Breast epithelium (tissue), 4 donors: ENCODE data around the gene LENG8. TPM values are rescaled to one million over a fixed set of nuclear protein-coding genes. Genes with fewer than 3 reads are reported as not detected.
A peak's percentile ranks its signal among the peaks of the same experiment; 100 is the strongest.

Source experiments
- DNase-seq, 2 donors: peaks; one replicate each; pipeline ENCODE4 v3.0.0-alpha.2; 2019; ENCODE audit warnings: low spot score in 2 of 2
- H3K27ac ChIP-seq, 2 donors: fragments of 200-600 bp; sonication (generic) in 1 of 2; one replicate each; pipeline ENCODE4 v1.5.1; 2016 to 2019; ENCODE audit warnings: mild to moderate bottlenecking in 1 of 2
- H3K27me3 ChIP-seq, 2 donors: fragments of 200-600 bp; sonication (generic) in 1 of 2; one replicate each; pipeline versions ENCODE4 v1.5.1 to v1.6.0; 2017 to 2019; ENCODE audit warnings: control low read depth in 1 of 2, mild to moderate bottlenecking in 1 of 2
- H3K36me3 ChIP-seq: fragments of 200-600 bp; one replicate; pipeline ENCODE4 v1.5.1; 2019
- H3K4me1 ChIP-seq, 2 donors: fragments of 200-600 bp; sonication (generic); one replicate each; pipeline ENCODE4 v1.5.1; 2016 to 2019; ENCODE audit warnings: control low read depth in 1 of 2
- H3K4me3 ChIP-seq, 3 donors: fragments of 200-600 bp; sonication (generic); 1 replicate in 2 of 3; 2 replicates in 1 of 3; pipeline ENCODE4 v1.5.1; 2016 to 2019; ENCODE audit warnings: mild to moderate bottlenecking in 3 of 3, moderate library complexity in 2 of 3
- H3K9me3 ChIP-seq, 2 donors: fragments of 200-600 bp; sonication (generic) in 1 of 2; one replicate each; pipeline ENCODE4 v1.5.1; 2016 to 2019; ENCODE audit warnings: control low read depth in 1 of 2
- CTCF ChIP-seq, 3 donors: fragments of 450-650 bp; IDR thresholded peaks; one replicate each; pipeline ENCODE4 v1.5.1; 2016 to 2017; ENCODE audit warnings: antibody characterized with exemption in 3 of 3, mild to moderate bottlenecking in 3 of 3, moderate library complexity in 3 of 3
- POLR2A ChIP-seq: fragments of 450-650 bp; IDR thresholded peaks from one replicate; pipeline ENCODE4 v1.6.1; 2016; ENCODE audit warnings: antibody characterized with exemption, mild to moderate bottlenecking, moderate library complexity
- POLR2AphosphoS5 ChIP-seq, 3 donors: sonication (generic); formaldehyde crosslinking; IDR thresholded peaks; one replicate each; pipeline ENCODE4 v1.6.1; 2017; ENCODE audit warnings: antibody characterized with exemption in 3 of 3
- intact Hi-C: fragments of 100-400 bp; cut with DNase I; formaldehyde crosslinking; loops from one replicate; pipeline ENCODE4 v1.15.1; 2023; ENCODE audit warnings: low total_unique reads
- total RNA-seq, 3 donors: library from RNA; depleted of rRNA; stranded (reverse); fragments of >200 nt; gene quantifications; one replicate each; pipeline ENCODE4 v1.1.0, GENCODE V29; 2016

LENG8 gene
- total RNA-seq, 3 donors from 2014 or later: 82.9 to 204 (median 148) TPM

GRCh38 chr19:54477650-54478049, 28.7 kb downstream of the LENG8 start:
- no peak for DNase-seq
- no peaks in the 10 kb centered on the region for H3K9me3 ChIP-seq
- H3K4me3 ChIP-seq: no peak overlapping the region
- no peaks in the 10 kb centered on the region for H3K27me3 ChIP-seq
- intact Hi-C loops: loop anchor here (10.0 kb wide), 1 partner anchor 593 kb away; the partner anchor contains the start of gene PRKCG
- peaks cover 0 to 5% of the 10 kb centered on the region in 2 donors for H3K4me1 ChIP-seq
- H3K36me3 ChIP-seq: no peaks in the 10 kb centered on the region
- H3K27ac ChIP-seq: no peak overlapping the region
- TF ChIP-seq POLR2A: no peak
- TF ChIP-seq POLR2AphosphoS5 (IDR thresholded peaks at IDR 0.05): no peak
- no peak for TF ChIP-seq CTCF (IDR thresholded peaks at IDR 0.05)

DNA sequence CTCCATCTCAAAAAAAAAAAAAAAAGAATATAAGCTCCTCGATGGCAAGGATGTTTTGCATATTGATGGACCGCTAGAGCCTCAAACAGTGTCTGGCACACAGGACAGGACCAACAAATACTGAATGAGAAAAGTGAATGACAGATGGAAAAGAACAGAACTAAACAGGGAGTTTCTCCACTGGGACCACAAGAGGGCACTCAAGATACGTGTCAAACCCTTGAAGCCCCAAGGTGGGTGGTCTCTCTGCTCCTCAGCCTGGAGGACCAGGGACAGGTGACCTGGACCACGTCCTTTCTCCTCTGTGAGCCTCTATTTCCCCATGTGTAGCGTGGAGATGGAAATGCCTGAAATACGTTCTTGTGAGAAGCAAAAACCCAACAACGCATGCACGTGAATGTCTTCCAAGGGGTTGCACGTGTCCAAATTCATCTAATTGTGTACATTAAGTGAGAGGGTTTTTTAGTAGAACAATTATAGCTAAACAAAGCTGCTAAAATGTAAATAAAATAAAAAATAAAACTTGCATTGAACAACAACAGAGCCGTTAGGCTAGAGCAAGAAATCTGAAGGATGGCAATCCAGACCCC, 29.8 kb downstream of the LENG8 start:
- H3K4me3 ChIP-seq: no peak overlapping the region
- TF ChIP-seq POLR2A (no peak), CTCF (IDR thresholded peaks at IDR 0.05) (peak in 2 of 3 donors; percentile 27 to 46)
- intact Hi-C loops: loop anchor here (10.0 kb wide), 1 partner anchor 594 kb away; the partner anchor contains the start of gene PRKCG
- H3K4me1 ChIP-seq: peaks cover 0 to 1% of the 10 kb centered on the region in 2 donors
- no peaks in the 10 kb centered on the region for H3K27me3 ChIP-seq
- no peaks in the 10 kb centered on the region for H3K36me3 ChIP-seq
- H3K27ac ChIP-seq: no peak overlapping the region
- no peak for DNase-seq
- no peaks in the 10 kb centered on the region for H3K9me3 ChIP-seq

DNA sequence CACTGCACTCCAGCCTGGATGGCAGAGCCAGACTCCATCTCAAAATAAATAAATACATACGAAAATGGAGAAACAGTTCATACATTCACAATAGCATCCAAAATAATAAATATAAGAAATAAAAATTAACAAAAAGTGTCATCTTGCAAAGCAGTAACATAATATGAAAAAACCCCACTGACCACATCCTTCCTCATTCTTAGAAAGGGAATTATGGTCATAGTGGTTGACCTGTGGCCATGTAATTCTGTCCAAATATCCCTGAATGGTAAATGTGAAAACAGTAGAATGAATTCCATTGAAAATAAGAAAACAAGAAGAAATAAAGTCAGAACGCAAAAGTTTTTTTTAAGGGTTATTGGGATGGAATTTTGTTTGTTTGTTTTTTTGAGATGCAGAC, 31.1 kb downstream of the LENG8 start:
- H3K27me3 ChIP-seq: peaks cover 0 to 9% of the 10 kb centered on the region in 2 donors
- TF ChIP-seq POLR2A: no peak
- TF ChIP-seq POLR2AphosphoS5 (IDR thresholded peaks at IDR 0.05): no peak
- no peak for TF ChIP-seq CTCF (IDR thresholded peaks at IDR 0.05)
- no peaks in the 10 kb centered on the region for H3K4me1 ChIP-seq
- intact Hi-C loops: no loop called here
- no peaks in the 10 kb centered on the region for H3K9me3 ChIP-seq
- no peak for DNase-seq
- H3K4me3 ChIP-seq: no peak overlapping the region
- H3K36me3 ChIP-seq: no peaks in the 10 kb centered on the region
- no peak overlapping the region for H3K27ac ChIP-seq

DNA sequence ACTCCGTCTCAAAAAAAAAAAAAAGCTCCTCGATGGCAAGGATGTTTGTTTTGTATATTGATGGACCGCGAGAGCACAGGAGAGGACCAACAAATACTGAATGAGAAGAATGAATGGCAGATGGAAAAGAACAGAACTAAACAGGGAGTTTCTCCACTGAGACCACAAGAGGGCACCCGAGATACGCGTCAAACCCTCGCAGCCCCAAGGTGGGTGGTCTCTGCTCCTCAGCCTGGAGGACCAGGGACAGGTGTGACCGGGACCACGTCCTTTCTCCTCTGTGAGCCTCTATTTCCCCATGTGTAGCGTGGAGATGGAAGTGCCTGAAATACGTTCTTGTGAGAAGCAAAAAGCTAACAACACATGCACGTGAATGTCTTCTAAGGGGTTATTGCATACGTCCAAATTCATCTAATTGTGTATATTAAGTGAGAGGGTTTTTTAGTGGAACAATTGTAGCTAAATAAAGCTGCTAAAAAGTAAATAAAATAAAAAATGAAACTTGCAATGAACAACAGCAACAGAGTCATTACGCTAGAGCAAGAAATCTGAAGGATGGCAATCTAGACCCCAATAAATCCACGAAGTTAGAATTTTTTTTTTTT, 32.4 kb downstream of the LENG8 start:
- peaks cover 0 to 18% of the 10 kb centered on the region in 2 donors for H3K27me3 ChIP-seq
- no peak overlapping the region for H3K27ac ChIP-seq
- no peaks in the 10 kb centered on the region for H3K9me3 ChIP-seq
- no peaks in the 10 kb centered on the region for H3K4me1 ChIP-seq
- no peak overlapping the region for H3K4me3 ChIP-seq
- TF ChIP-seq CTCF (IDR thresholded peaks at IDR 0.05) (peak in 2 of 3 donors; percentile 16 to 25), POLR2A (no peak), POLR2AphosphoS5 (IDR thresholded peaks at IDR 0.05) (no peak)
- no peak for DNase-seq
- H3K36me3 ChIP-seq: no peaks in the 10 kb centered on the region
- intact Hi-C loops: no loop called here

- DNase-seq: no peak
- no peak overlapping the region for H3K27ac ChIP-seq
- intact Hi-C loops: no loop called here
- no peak for TF ChIP-seq POLR2A
- no peak for TF ChIP-seq POLR2AphosphoS5 (IDR thresholded peaks at IDR 0.05)
- no peak for TF ChIP-seq CTCF (IDR thresholded peaks at IDR 0.05)
- H3K4me3 ChIP-seq: no peak overlapping the region
- peaks cover 0 to 18% of the 10 kb centered on the region in 2 donors for H3K27me3 ChIP-seq
- H3K9me3 ChIP-seq: no peaks in the 10 kb centered on the region
- no peaks in the 10 kb centered on the region for H3K4me1 ChIP-seq
- no peaks in the 10 kb centered on the region for H3K36me3 ChIP-seq
These were observed 33.9 kb downstream of the LENG8 start for GRCh38 chr19:54482889-54483288.
